Amniotic stem cell (primary cell): ENCODE results near the gene VEPH1.
"Not testable (repeated sequence)": the region's sequence is repeated elsewhere in the genome, so short reads cannot be mapped to it uniquely, and the experiment has no call there.

Experiments
- DNase-seq: peaks from one replicate; lab custom pipeline; 2025; lab: John Stamatoyannopoulos, UW

The VEPH1 gene

GRCh38 chr3:157348304-157349075, 154.7 kb downstream of the VEPH1 start:
- DNase-seq = not testable (repeated sequence)

GRCh38 chr3:157347577-157348303, 155.5 kb downstream of the VEPH1 start:
- no peak for DNase-seq

GRCh38 chr3:157336252-157337009, 166.8 kb downstream of the VEPH1 start:
- DNase-seq = no peak

- DNase-seq = peak; percentile 33
Measured at GRCh38 chr3:157335233-157336076, 167.8 kb downstream of the VEPH1 start.

- DNase-seq = peak; percentile 24
Measured at GRCh38 chr3:157333551-157333991, 169.6 kb downstream of the VEPH1 start.

GRCh38 chr3:157330206-157330605, 173.0 kb downstream of the VEPH1 start:
- no peak for DNase-seq

- no peak for DNase-seq
Measured at GRCh38 chr3:157329551-157329950, 173.7 kb downstream of the VEPH1 start.

GRCh38 chr3:157327837-157328236, 175.4 kb downstream of the VEPH1 start:
- DNase-seq = no peak

GRCh38 chr3:157327018-157327417, 176.2 kb downstream of the VEPH1 start:
- no peak for DNase-seq

GRCh38 chr3:157324869-157325268, 178.3 kb downstream of the VEPH1 start:
- DNase-seq = not testable (repeated sequence)

GRCh38 chr3:157323360-157323759, 179.9 kb downstream of the VEPH1 start:
- DNase-seq = no peak

GRCh38 chr3:157319672-157320071, 183.5 kb downstream of the VEPH1 start:
- no peak for DNase-seq

- DNase-seq = no peak
Measured at GRCh38 chr3:157318639-157319288, 184.5 kb downstream of the VEPH1 start.

- DNase-seq = no peak
Measured at GRCh38 chr3:157317895-157318294, 185.3 kb downstream of the VEPH1 start.

GRCh38 chr3:157313186-157313585, 190.0 kb downstream of the VEPH1 start:
- no peak for DNase-seq

GRCh38 chr3:157312376-157312745, 190.9 kb downstream of the VEPH1 start:
- DNase-seq = no peak

- peak; percentile 67 for DNase-seq
Measured at GRCh38 chr3:157311633-157312375, 191.4 kb downstream of the VEPH1 start.

GRCh38 chr3:157310329-157311052, 192.7 kb downstream of the VEPH1 start:
- no peak for DNase-seq

- DNase-seq = no peak
Measured at GRCh38 chr3:157306502-157306901, 196.7 kb downstream of the VEPH1 start.

- DNase-seq = no peak
Measured at GRCh38 chr3:157305392-157305791, 197.8 kb downstream of the VEPH1 start.
